Vagina (tissue), 2 donors: ENCODE data around the gene ZNF700.

Source experiments
- POLR2A ChIP-seq, 2 donors: fragments of 450-650 bp; IDR thresholded peaks; one replicate each; pipeline ENCODE4 v1.6.1; 2017; ENCODE audit warnings: antibody characterized with exemption in 2 of 2, mild to moderate bottlenecking in 2 of 2, moderate library complexity in 2 of 2
- TF ChIP-seq, protein P1 (sequence below), 3 experiments: fragments of 450-650 bp in 2 of 3; fragments of 200-600 bp in 1 of 3; sonication (generic) in 1 of 3; IDR thresholded peaks; one replicate each; pipeline ENCODE4 v1.5.1; 2017 to 2019; ENCODE audit warnings: antibody characterized with exemption in 3 of 3, mild to moderate bottlenecking in 2 of 3, moderate library complexity in 2 of 3

DNA sequence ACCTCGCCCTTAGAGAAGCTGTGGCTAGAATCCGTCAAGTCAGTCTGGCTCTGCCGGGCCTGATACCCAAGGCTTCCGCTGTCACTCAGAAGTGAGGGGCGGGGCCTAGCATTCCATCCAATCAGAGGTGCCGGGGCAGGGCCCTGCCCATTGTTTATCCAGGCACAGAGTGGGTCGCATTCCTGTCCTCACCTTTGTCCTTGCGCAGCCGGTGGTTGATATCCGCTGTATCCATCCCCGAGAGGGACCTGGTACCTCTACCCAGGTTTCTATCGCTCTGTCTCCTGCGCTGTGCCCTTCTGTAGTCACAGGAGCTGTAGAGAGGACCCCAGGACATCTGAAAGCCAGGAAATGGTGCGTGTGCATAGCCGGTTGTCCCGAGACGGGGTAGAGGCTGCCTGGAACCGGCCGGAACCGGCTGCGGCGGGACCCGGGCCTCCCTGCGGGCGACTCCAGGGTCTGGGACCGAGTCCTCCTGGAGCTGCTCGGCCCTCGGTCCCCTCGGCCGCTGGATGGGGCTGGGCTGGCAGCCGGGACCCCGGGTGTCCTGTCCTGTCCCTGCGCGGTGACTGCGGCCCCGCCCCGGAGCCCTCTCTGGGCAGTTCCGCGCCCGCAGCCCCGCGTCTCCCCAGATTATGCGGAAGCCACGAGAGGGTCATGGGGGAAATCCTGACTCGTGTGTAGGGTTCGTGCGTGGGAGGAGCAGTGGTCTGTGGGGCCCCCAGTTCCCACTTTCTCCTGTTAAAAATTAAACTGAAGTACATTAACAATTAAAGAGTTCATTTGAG lies 40.1 kb downstream of the ZNF700 start, which contains the start of gene ZNF763:
- TF ChIP-seq, protein P1, sequence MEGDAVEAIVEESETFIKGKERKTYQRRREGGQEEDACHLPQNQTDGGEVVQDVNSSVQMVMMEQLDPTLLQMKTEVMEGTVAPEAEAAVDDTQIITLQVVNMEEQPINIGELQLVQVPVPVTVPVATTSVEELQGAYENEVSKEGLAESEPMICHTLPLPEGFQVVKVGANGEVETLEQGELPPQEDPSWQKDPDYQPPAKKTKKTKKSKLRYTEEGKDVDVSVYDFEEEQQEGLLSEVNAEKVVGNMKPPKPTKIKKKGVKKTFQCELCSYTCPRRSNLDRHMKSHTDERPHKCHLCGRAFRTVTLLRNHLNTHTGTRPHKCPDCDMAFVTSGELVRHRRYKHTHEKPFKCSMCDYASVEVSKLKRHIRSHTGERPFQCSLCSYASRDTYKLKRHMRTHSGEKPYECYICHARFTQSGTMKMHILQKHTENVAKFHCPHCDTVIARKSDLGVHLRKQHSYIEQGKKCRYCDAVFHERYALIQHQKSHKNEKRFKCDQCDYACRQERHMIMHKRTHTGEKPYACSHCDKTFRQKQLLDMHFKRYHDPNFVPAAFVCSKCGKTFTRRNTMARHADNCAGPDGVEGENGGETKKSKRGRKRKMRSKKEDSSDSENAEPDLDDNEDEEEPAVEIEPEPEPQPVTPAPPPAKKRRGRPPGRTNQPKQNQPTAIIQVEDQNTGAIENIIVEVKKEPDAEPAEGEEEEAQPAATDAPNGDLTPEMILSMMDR (IDR thresholded peaks at IDR 0.05) = peak in 1 of 3 experiments; percentile 15
- no peak for TF ChIP-seq POLR2A (IDR thresholded peaks at IDR 0.05)
